Measurements from ENCODE around the gene ARSK.

Gene ARSK

DNA sequence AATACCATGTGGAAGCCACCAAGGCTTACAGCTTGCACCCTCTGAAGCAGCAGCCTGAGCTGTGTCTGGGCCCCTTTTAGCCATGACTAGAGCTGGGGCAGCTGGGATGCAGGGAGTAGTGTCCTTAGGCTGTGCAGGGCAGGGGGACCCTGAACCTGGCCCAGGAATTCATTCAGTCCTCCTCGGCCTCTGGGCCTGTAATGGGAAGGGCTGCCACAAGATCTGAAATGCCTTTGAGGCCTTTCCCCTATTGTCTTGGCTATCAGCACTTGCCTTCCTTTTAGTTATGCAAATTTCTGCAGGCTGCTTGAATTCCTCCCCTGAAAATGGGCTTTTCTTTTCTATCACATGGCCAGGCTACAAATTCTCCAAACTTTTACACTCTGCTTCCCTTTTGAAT lies 74.0 kb downstream of the ARSK start:
- no peak for TF ChIP-seq EZH2 (IDR thresholded peaks at IDR 0.05; ENCODE audit: borderline replicate concordance, low read depth, low read length, severe bottlenecking)
- TF ChIP-seq, protein P1, sequence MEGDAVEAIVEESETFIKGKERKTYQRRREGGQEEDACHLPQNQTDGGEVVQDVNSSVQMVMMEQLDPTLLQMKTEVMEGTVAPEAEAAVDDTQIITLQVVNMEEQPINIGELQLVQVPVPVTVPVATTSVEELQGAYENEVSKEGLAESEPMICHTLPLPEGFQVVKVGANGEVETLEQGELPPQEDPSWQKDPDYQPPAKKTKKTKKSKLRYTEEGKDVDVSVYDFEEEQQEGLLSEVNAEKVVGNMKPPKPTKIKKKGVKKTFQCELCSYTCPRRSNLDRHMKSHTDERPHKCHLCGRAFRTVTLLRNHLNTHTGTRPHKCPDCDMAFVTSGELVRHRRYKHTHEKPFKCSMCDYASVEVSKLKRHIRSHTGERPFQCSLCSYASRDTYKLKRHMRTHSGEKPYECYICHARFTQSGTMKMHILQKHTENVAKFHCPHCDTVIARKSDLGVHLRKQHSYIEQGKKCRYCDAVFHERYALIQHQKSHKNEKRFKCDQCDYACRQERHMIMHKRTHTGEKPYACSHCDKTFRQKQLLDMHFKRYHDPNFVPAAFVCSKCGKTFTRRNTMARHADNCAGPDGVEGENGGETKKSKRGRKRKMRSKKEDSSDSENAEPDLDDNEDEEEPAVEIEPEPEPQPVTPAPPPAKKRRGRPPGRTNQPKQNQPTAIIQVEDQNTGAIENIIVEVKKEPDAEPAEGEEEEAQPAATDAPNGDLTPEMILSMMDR (IDR thresholded peaks at IDR 0.05; ENCODE audit: borderline replicate concordance, extremely low read depth, low read length, poor library complexity, severe bottlenecking) = no peak
- DNase-seq = no peak
- H3K9me3 ChIP-seq (ENCODE audit: insufficient read depth, low read length, severe bottlenecking) = no peaks in the 10 kb centered on the region
- no peaks in the 10 kb centered on the region for H4K20me1 ChIP-seq (ENCODE audit: insufficient read depth, low read length)
- peaks cover 7% of the 10 kb centered on the region for H3K4me1 ChIP-seq (ENCODE audit: insufficient read depth, low read length)
- no peak overlapping the region for H3K27ac ChIP-seq (ENCODE audit: low read length)
- no peak for ATAC-seq (ENCODE audit: insufficient read depth, low read depth)
- H3K4me3 ChIP-seq (ENCODE audit: low read depth in 1 of 2, low read length in 2 of 2) = no peak overlapping the region
- H3K9ac ChIP-seq (ENCODE audit: low read depth, low read length) = no peak overlapping the region
- H3K36me3 ChIP-seq (ENCODE audit: insufficient read depth, low read length) = no peaks in the 10 kb centered on the region
- H2AFZ ChIP-seq (ENCODE audit: low read depth, low read length) = no peak overlapping the region
- H3K79me2 ChIP-seq (ENCODE audit: insufficient read depth, low read length) = no peaks in the 10 kb centered on the region
- no peak overlapping the region for H3K4me2 ChIP-seq (ENCODE audit: insufficient read depth, low read length)
- no peaks in the 10 kb centered on the region for H3K27me3 ChIP-seq (ENCODE audit: insufficient read depth, low read length, poor library complexity)

DNA sequence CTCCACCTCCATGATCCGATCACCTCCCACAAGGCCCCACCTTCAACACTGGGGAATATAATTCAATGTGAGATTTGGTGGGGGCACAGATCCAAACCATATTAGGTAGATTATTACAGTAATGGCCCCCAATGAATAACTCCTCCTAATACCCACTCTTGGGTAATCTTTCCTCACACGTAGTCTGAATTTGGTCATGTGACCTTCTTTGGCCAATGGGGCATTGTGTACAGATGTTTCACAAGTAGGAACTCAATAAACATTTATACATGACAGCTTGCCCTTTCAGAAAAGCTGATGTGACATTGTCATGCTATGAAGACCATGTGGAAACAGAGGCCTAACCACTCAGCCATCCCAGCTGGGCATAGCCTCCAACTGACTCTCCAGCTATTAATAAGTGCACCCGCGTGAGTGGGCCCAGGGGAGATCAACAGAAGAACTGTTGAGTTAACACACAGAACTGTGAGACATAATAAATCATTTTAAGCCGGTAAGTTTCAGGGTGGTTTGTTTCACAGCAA lies 75.6 kb downstream of the ARSK start:
- no peak overlapping the region for H3K4me3 ChIP-seq (ENCODE audit: low read depth in 1 of 2, low read length in 2 of 2)
- no peaks in the 10 kb centered on the region for H4K20me1 ChIP-seq (ENCODE audit: insufficient read depth, low read length)
- H3K4me1 ChIP-seq (ENCODE audit: insufficient read depth, low read length) = peaks cover 7% of the 10 kb centered on the region
- no peaks in the 10 kb centered on the region for H3K27me3 ChIP-seq (ENCODE audit: insufficient read depth, low read length, poor library complexity)
- ATAC-seq (ENCODE audit: insufficient read depth, low read depth) (no peak), DNase-seq (no peak)
- TF ChIP-seq, protein P1 (IDR thresholded peaks at IDR 0.05; ENCODE audit: borderline replicate concordance, extremely low read depth, low read length, poor library complexity, severe bottlenecking) = no peak
- no peak for TF ChIP-seq EZH2 (IDR thresholded peaks at IDR 0.05; ENCODE audit: borderline replicate concordance, low read depth, low read length, severe bottlenecking)
- no peaks in the 10 kb centered on the region for H3K36me3 ChIP-seq (ENCODE audit: insufficient read depth, low read length)
- no peak overlapping the region for H3K9ac ChIP-seq (ENCODE audit: low read depth, low read length)
- no peak overlapping the region for H2AFZ ChIP-seq (ENCODE audit: low read depth, low read length)
- no peak overlapping the region for H3K27ac ChIP-seq (ENCODE audit: low read length)
- H3K9me3 ChIP-seq (ENCODE audit: insufficient read depth, low read length, severe bottlenecking) = no peaks in the 10 kb centered on the region
- H3K4me2 ChIP-seq (ENCODE audit: insufficient read depth, low read length) = no peak overlapping the region
- no peaks in the 10 kb centered on the region for H3K79me2 ChIP-seq (ENCODE audit: insufficient read depth, low read length)

DNA sequence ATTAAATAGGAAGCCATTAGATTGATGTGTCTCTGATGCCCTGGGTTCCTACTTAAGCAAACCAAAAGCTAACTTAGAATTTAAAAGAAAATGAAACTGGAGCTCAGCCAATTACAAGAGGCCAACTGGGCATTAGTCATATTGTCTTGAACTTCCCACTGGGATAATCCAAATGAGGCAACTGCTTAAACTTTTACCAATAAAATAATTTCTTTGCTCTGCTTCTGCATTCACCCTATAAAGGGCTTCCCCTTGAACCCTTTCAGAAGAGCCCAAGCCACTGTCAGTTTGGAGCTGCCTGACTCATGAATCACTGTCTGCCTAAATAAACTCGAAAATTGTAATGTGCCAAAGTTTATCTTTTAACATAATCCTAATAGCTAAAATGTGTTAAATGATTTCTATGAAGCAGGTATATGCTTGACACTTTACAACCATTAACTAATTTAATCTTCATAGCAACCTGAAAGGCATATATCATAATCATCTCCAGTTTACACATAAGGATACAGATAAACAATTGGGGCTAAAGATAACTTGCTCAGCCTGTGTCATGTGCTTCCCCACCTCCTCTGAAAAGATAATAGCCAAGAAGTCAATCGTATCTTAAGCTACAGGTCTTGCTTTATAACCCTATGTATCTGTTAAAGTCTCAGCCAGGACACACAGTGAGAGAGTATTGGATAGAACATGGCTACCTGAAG lies 76.5 kb downstream of the ARSK start:
- no peaks in the 10 kb centered on the region for H3K36me3 ChIP-seq (ENCODE audit: insufficient read depth, low read length)
- no peak overlapping the region for H3K4me2 ChIP-seq (ENCODE audit: insufficient read depth, low read length)
- no peak overlapping the region for H3K4me3 ChIP-seq (ENCODE audit: low read depth in 1 of 2, low read length in 2 of 2)
- no peaks in the 10 kb centered on the region for H3K27me3 ChIP-seq (ENCODE audit: insufficient read depth, low read length, poor library complexity)
- no peak for DNase-seq
- peaks cover 7% of the 10 kb centered on the region for H3K4me1 ChIP-seq (ENCODE audit: insufficient read depth, low read length)
- TF ChIP-seq, protein P1 (IDR thresholded peaks at IDR 0.05; ENCODE audit: borderline replicate concordance, extremely low read depth, low read length, poor library complexity, severe bottlenecking) = no peak
- no peak for TF ChIP-seq EZH2 (IDR thresholded peaks at IDR 0.05; ENCODE audit: borderline replicate concordance, low read depth, low read length, severe bottlenecking)
- H3K9ac ChIP-seq (ENCODE audit: low read depth, low read length) = no peak overlapping the region
- ATAC-seq (ENCODE audit: insufficient read depth, low read depth) = peak; percentile 11; the same call in 1 of the 3 replicates
- H2AFZ ChIP-seq (ENCODE audit: low read depth, low read length) = peak overlapping the region; percentile 51; the same call in 1 of the 2 replicates
- no peak overlapping the region for H3K27ac ChIP-seq (ENCODE audit: low read length)
- H3K9me3 ChIP-seq (ENCODE audit: insufficient read depth, low read length, severe bottlenecking) = no peaks in the 10 kb centered on the region
- H4K20me1 ChIP-seq (ENCODE audit: insufficient read depth, low read length) = no peaks in the 10 kb centered on the region
- H3K79me2 ChIP-seq (ENCODE audit: insufficient read depth, low read length) = no peaks in the 10 kb centered on the region
